ENCODE measurements around the gene RGSL1.

DNA sequence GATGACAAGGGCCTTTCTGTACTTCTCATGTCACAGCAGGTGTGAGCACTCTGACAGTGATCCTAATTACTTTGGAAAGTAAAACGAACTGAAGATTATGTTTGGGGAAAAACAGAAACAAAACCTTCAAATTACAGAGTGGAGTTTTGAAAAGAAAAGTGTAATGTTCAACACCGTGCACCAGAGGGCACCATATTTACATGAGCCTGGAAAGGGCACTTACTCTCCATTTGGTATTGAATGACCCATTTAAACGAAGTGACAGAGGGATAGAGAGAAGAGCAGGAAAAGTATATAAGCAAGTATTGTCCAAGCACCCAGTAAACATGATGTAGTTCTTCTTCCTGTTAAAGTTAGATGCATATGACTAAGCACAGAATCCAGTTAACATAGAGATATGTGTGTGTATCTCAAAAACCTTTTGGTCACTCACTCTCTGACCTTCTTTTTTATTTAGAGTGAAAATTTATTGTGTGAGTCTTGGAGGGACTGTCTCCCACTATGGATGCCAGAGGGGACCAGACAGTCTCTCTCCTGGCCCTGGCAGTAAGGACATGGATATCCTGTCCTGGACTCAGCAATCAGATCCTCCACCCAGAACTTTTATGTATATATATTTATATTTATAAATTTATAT, 3.8 kb upstream of the RGSL1 start:
- TF ChIP-seq TAF1 (IDR thresholded peaks at IDR 0.05; ENCODE audit: borderline replicate concordance, insufficient read depth, low read length) (no peak), SIN3A (IDR thresholded peaks at IDR 0.05; ENCODE audit: borderline replicate concordance, insufficient read depth, low read length) (no peak), FOXP2 (optimal IDR thresholded peaks at IDR 0.05; ENCODE audit: borderline replicate concordance, extremely low read depth, extremely low read length, insufficient read depth) (no peak), POLR2AphosphoS5 (IDR thresholded peaks at IDR 0.05; ENCODE audit: low read depth, low read length) (no peak)
